Activated naive CD4-positive, alpha-beta T cell treated with anti-CD3 and anti-CD28 coated beads for 36 hours (primary cell): ENCODE results near the gene VAX1. TPM values are rescaled to one million over a fixed set of nuclear protein-coding genes. Genes with fewer than 3 reads are reported as not detected.
"Not testable (repeated sequence)": the region's sequence is repeated elsewhere in the genome, so short reads cannot be mapped to it uniquely, and the experiment has no call there.

Experiments used
- CTCF ChIA-PET: fragments of 350-600 bp; sonication (Branson Sonifier 250); formaldehyde crosslinking; loops from one replicate; lab custom pipeline; 2021; ENCODE audit warnings: antibody characterized with exemption; lab: Charles Lee
- DNase-seq: peaks from one replicate; pipeline ENCODE4 v3.0.0-alpha.2; 2020
- H3K27ac Mint-ChIP-seq: one replicate; pipeline ENCODE4 v1.8.0; 2021; ENCODE audit warnings: mild to moderate bottlenecking, mixed read lengths
- H3K27me3 Mint-ChIP-seq: one replicate; pipeline ENCODE4 v1.8.0; 2021; ENCODE audit warnings: low read depth, mixed read lengths
- H3K36me3 Mint-ChIP-seq: one replicate; pipeline ENCODE4 v1.8.0; 2021; ENCODE audit warnings: low read depth, mixed read lengths
- H3K4me1 Mint-ChIP-seq: one replicate; pipeline ENCODE4 v1.8.0; 2021; ENCODE audit warnings: low read depth, mixed read lengths
- H3K4me3 Mint-ChIP-seq: one replicate; pipeline ENCODE4 v1.8.0; 2021; ENCODE audit warnings: mild to moderate bottlenecking, moderate library complexity, mixed read lengths
- H3K9me3 Mint-ChIP-seq: one replicate; pipeline ENCODE4 v1.8.0; 2021; ENCODE audit warnings: mixed read lengths
- intact Hi-C: fragments of 100-400 bp; cut with micrococcal nuclease; formaldehyde crosslinking; loops from one replicate; pipeline ENCODE4 v1.15.1; 2023
- total RNA-seq, 2 experiments: library from RNA; stranded (reverse); gene quantifications; one replicate each; pipeline ENCODE4 v1.2.3, GENCODE V29; 2021

Gene VAX1, protein sequence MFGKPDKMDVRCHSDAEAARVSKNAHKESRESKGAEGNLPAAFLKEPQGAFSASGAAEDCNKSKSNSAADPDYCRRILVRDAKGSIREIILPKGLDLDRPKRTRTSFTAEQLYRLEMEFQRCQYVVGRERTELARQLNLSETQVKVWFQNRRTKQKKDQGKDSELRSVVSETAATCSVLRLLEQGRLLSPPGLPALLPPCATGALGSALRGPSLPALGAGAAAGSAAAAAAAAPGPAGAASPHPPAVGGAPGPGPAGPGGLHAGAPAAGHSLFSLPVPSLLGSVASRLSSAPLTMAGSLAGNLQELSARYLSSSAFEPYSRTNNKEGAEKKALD
- total RNA-seq = not detected

DNA sequence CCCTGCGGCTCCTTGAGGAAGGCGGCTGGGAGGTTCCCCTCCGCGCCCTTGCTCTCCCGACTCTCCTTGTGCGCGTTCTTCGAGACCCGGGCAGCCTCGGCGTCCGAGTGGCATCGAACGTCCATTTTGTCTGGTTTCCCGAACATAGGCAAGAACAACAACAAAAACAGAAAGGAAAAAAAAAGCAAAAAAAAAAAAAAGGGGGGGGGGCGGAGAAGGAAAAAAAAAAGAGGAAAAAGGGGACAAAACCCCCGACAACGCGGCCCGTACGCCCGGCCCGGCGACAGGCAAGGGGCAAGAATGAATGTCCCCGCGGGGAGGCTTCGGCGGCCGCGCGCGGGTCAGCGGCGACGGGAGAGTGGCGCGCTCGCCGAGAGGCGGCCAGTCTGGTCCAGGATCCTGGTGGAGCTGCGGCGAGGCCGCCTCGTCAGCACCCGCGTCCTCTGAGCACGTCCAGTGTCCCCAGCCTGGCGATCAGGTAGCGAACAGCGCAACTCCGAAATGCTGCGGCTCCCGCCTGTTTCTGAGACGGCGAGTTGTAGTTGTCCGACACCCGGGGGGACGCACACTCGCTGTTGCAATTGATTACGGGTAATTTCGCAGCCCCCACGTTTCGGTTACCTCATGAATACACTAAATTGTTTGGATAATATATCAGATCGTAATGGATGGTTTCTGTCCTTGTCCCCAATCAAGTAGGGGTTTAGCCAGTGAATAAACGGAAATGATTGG lies at the start of gene VAX1:
TSS of gene VAX1 (minus strand) at position 360 of the 732 bp plus-strand sequence. CDS start at position 146, 214 bp downstream.
- H3K4me1 Mint-ChIP-seq = peaks cover 32% of the 10 kb centered on the region
- no peak within 1 kb of the TSS for H3K27ac Mint-ChIP-seq
- no peaks in the 10 kb centered on the region for H3K36me3 Mint-ChIP-seq
- H3K9me3 Mint-ChIP-seq = no peaks in the 10 kb centered on the region
- CTCF ChIA-PET = interaction anchor here (2.3 kb wide), 1 partner anchor 29 kb away, joined by 6 read pairs; no protein-coding TSS in a partner anchor
- intact Hi-C loops = loop anchor here (2.0 to 10.0 kb wide), 2 partner anchors 407 to 863 kb away; partner anchors contain the start of gene GFRA1
- no peak within 1 kb of the TSS for H3K4me3 Mint-ChIP-seq
- H3K27me3 Mint-ChIP-seq = peaks cover 75% of the 10 kb centered on the region
- DNase-seq = no peak

DNA sequence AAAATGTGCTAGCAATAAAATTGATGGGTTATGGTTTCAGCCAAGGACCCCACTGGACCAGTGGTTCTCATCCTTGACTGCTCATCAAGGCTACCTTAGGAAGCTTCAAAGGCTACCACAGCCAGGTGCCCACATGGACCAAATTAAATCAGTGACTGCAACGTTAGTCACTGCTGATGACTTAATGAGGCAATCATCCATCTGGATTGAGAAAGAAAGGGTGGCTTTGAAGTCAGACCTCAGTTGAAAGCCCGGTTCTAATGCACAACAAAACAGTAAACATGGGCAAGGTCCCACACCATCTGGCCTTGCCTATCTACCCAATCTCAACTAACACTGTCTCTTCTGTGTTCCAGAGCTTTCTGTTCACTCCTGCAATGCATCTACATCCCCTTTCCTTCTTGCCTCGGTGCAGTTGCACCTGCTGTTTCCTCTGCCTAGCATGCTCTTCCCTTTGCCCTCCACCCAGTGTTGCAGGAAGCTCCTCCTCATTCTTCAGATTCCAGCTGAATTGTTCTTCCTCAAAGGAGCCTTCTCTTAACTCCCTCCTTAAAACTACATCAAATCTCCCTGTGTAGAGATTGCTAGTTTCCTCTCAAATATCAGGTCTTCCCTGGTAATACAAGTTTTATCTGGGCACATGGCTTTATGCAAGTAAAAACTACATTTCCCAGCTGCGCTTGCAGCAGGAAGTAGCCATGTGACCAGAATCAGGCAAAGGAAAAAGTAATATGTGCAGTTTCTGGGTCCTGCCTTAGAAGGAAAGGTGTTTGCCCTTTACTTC lies 49.0 kb upstream of the VAX1 start:
- CTCF ChIA-PET = interaction anchor here (1.5 to 4.5 kb wide), 3 partner anchors 11 to 30 kb away, joined by 4 to 25 read pairs (median 4); no protein-coding TSS in a partner anchor
- peaks cover 5% of the 10 kb centered on the region for H3K36me3 Mint-ChIP-seq
- no peak overlapping the region for H3K4me3 Mint-ChIP-seq

DNA sequence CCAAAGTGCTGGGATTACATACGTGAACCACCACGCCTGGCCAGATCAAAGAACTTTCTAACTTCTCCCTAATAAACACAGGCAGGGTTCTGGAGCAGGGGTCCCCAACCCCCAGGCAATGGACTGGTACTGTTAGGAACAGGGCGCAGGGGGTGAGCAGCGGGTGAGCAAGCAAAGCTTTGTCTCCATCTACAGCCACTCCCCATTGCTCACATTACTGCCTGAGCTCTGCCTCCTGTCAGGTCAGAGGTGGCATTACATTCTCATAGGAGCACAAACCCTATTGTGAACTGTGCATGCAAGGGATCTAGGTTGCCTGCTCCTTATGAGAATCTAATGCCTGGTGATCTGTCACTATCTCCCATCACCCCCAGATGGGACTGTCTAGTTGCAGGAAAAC lies 47.7 kb upstream of the VAX1 start:
- H3K4me1 Mint-ChIP-seq, H3K36me3 Mint-ChIP-seq, intact Hi-C loops, H3K9me3 Mint-ChIP-seq, H3K27ac Mint-ChIP-seq, H3K27me3 Mint-ChIP-seq, DNase-seq, H3K4me3 Mint-ChIP-seq: not testable (repeated sequence)
- CTCF ChIA-PET = interaction anchor here (4.5 kb wide), 1 partner anchor 10 kb away, joined by 25 read pairs; no protein-coding TSS in a partner anchor

More for the DNA sequence above, 49.0 kb upstream of the VAX1 start:
- Mint-ChIP-seq H3K27me3 (peaks cover 6% of the 10 kb centered on the region), H3K9me3 (peaks cover 6% of the 10 kb centered on the region), H3K27ac (no peak overlapping the region), H3K4me1 (no peaks in the 10 kb centered on the region)
- intact Hi-C loops = no loop called here
- no peak for DNase-seq

DNA sequence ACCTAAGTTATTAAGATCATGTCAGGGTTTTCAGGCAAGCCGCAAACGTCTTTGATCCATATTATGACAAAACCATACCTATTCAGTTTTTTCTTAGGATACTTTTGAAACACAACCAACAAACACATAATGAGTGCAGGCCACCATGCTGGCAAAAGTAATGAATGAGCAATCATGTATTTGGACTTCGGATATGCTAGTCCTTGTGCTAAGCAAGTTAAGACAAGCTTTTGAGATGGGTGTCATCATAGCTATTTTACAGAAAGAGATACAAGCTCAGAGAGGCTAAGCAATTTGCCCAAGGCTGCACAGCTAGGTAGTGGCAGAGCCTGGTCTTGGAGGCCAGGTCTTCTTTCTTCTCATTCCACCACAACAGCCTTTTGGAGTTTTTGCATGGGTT lies 46.8 kb upstream of the VAX1 start:
- CTCF ChIA-PET = interaction anchor here (4.5 kb wide), 1 partner anchor 9 kb away, joined by 25 read pairs; no protein-coding TSS in a partner anchor
- Mint-ChIP-seq H3K36me3 (peaks cover 4% of the 10 kb centered on the region), H3K9me3 (peaks cover 5% of the 10 kb centered on the region), H3K4me3 (no peak overlapping the region), H3K27ac (no peak overlapping the region), H3K4me1 (no peaks in the 10 kb centered on the region), H3K27me3 (peaks cover 13% of the 10 kb centered on the region)
- intact Hi-C loops = no loop called here
- DNase-seq = no peak

DNA sequence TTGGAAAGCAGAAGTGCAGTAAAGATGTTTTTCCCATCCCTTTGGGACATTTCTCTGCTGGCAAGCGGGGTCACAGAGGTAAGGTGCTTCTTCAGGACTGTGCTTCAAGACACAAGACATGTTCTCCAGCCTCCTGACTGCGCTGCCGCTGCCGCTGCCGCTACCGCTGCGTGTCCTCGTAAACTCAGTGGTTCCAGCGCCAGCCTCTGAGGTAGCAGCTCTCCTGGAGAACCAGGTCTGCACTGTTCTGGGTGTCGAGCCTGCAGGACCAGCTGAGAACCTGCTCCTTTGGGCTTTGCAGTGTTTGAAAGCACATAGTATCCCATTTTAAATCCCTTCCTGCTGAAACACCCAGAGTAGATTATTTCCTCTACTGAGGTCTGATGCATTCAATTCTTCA lies 46.2 kb upstream of the VAX1 start:
- Mint-ChIP-seq H3K36me3 (peaks cover 2% of the 10 kb centered on the region), H3K4me1 (no peaks in the 10 kb centered on the region), H3K9me3 (peaks cover 2% of the 10 kb centered on the region), H3K4me3 (no peak overlapping the region), H3K27ac (no peak overlapping the region), H3K27me3 (peaks cover 12% of the 10 kb centered on the region)
- DNase-seq = no peak
- intact Hi-C loops = no loop called here
- CTCF ChIA-PET = interaction anchor here (4.5 kb wide), 1 partner anchor 8 kb away, joined by 25 read pairs; no protein-coding TSS in a partner anchor

DNA sequence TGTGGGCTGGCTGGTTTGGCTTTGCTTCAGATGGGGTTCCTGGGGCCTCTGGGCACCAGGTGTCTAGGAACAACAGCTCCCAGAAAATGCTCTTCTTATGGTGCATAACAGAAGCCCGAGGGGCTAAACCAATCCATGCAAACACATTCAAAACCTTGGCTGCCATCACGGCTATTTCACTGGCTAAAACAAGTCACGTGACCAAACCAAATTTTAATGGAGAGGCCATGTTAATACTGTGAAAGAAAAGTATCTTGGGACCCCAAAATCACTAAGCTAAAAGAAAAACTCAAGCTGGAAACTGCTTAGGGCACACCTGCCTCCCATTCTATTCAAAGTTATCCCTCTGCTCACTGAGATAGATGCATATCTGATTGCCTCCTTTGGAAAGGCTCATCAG lies 40.1 kb upstream of the VAX1 start:
- no peak for DNase-seq
- peaks cover 6% of the 10 kb centered on the region for H3K27me3 Mint-ChIP-seq
- H3K4me3 Mint-ChIP-seq = no peak overlapping the region
- intact Hi-C loops = loop anchor here (5.0 kb wide), 2 partner anchors 171 to 736 kb away; partner anchors contain the start of gene SHTN1
- no peak overlapping the region for H3K27ac Mint-ChIP-seq
- peaks cover 15% of the 10 kb centered on the region for H3K4me1 Mint-ChIP-seq
- H3K36me3 Mint-ChIP-seq = no peaks in the 10 kb centered on the region
- no peaks in the 10 kb centered on the region for H3K9me3 Mint-ChIP-seq
- CTCF ChIA-PET = interaction anchor here (2.4 to 6.6 kb wide), 2 partner anchors 11 to 380 kb away, joined by 9 to 98 read pairs; no protein-coding TSS in a partner anchor

DNA sequence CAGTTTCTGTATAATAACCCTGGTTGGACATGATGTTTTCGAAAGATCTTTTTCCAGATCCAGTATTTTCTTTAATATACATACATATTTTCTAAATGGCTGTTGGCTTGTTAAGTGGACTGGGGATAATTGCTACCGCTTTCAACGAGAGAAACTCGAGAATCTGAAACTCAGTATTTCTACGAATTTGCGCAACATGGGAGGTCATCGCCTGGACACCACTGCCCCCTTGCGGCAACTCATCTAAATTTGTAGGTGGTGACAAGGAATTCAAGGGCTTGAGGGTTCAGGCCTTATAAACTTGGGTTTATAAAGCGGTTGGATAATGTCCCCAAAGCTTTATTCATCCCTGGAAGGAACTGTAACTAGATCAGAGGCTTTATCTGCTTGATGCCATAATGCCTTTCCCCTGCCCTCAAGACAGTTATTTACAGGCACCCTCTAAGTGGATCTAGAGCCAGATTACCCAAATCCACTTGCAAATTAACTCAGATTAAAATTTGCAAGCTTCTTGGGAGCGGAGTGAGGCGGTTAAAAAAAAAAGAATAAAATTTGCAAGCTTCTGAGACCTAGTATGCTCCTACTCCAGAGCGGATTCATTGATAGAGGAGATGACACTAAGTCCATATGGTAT lies 37.9 kb upstream of the VAX1 start:
- H3K4me1 Mint-ChIP-seq = peaks cover 15% of the 10 kb centered on the region
- peaks cover 20% of the 10 kb centered on the region for H3K27me3 Mint-ChIP-seq
- H3K27ac Mint-ChIP-seq = no peak overlapping the region
- H3K9me3 Mint-ChIP-seq = no peaks in the 10 kb centered on the region
- no peaks in the 10 kb centered on the region for H3K36me3 Mint-ChIP-seq
- peak; percentile 88 for DNase-seq
- intact Hi-C loops = loop anchor here (1.0 to 5.0 kb wide), 7 partner anchors 169 to 734 kb away; partner anchors contain the start of genes ENO4 and SHTN1
- CTCF ChIA-PET = interaction anchor here (0.6 to 6.6 kb wide), 17 partner anchors 10 to 1097 kb away, joined by 3 to 98 read pairs (median 5); partner anchors contain the start of gene SHTN1
- peak overlapping the region; percentile 78 for H3K4me3 Mint-ChIP-seq

DNA sequence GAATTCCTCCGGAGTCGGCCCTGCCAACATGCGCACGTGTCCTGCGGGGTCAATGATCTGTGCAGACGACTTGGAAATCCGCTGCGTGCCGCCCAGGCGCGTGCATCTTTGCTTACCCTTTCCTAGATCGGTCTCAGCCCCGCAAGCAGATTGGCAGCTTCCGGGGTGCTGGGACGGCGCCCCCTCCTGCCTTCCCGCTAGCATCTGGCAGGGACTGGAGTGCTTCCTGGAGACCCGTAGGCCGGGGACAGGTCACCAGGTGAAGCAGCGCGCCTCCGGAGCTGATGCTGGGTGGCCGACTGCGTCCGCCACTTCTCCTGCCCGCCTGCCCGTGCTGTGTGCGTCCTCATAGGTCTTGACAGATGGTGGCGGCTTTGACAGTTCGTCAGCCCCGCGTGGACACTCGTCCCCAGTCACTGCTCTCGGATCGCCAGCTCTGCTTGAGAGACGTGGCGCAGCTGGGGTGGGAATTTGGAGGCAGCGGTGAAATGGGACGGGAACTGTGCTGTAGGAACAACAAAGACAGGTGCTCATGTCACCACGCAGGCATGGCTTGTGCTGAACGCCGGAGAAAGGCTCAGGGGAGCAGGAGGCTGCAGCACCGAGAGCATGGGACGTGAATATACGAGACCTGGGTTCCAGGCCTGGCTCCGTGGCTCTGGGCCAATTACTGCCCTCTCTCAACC lies 37.3 kb upstream of the VAX1 start:
- DNase-seq = peak; percentile 26
- H3K27me3 Mint-ChIP-seq = peaks cover 20% of the 10 kb centered on the region
- peak overlapping the region; percentile 78 for H3K4me3 Mint-ChIP-seq
- CTCF ChIA-PET = interaction anchor here (0.6 to 6.6 kb wide), 37 partner anchors 8 to 494 kb away, joined by 3 to 98 read pairs (median 4); partner anchors contain the start of gene SHTN1
- no peaks in the 10 kb centered on the region for H3K9me3 Mint-ChIP-seq
- intact Hi-C loops = loop anchor here (1.0 to 5.0 kb wide), 5 partner anchors 168 to 733 kb away; partner anchors contain the start of genes ENO4 and SHTN1
- peak overlapping the region; percentile 16 for H3K27ac Mint-ChIP-seq
- no peaks in the 10 kb centered on the region for H3K36me3 Mint-ChIP-seq
- peaks cover 15% of the 10 kb centered on the region for H3K4me1 Mint-ChIP-seq

DNA sequence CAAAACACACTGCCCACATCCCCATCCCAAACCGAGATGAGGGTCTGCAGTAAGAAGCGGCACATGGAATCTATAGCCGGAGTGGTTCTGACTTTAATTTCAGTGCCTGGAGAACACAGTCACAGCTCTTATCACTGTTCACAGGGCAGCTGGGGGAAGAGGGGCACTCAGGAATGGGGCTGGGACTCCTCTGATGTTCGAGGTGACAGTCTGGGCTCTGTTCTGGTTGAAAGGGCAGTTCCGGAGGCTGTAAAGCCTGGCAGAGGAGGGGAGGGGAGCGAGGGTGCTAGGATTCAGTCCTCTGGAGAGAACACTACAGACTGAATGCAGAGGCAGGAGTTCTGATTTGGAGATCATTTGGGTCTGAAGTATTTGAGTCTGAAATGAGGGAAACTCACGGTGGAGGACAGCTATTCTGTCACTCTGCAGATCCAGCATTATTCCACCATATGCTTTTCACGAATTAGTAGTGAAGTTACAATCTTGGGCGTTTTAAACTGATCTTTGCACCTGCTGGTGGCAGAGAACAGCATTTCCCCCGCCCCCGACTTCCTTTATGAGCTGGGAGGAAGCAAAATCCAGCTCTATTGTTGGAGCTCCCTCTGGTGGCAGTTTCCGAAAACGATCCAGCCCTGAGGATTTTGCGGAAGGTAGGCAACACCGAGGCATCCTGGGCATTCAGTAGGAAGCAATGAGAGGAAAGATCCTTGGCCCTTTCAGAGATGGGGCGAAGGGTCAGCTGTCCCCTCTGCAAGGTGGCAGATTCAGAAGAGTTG lies 36.6 kb upstream of the VAX1 start:
- CTCF ChIA-PET = interaction anchor here (0.6 to 6.6 kb wide), 37 partner anchors 8 to 499 kb away, joined by 3 to 98 read pairs (median 4); partner anchors contain the start of gene SHTN1
- DNase-seq = peak; percentile 95
- Mint-ChIP-seq H3K4me3 (peak overlapping the region; percentile 78), H3K4me1 (peaks cover 15% of the 10 kb centered on the region), H3K9me3 (no peaks in the 10 kb centered on the region), H3K27ac (peak overlapping the region; percentile 16), H3K27me3 (peaks cover 25% of the 10 kb centered on the region), H3K36me3 (no peaks in the 10 kb centered on the region)
- intact Hi-C loops = loop anchor here (1.0 to 5.0 kb wide), 6 partner anchors 167 to 732 kb away; partner anchors contain the start of genes ENO4, HSPA12A and SHTN1

DNA sequence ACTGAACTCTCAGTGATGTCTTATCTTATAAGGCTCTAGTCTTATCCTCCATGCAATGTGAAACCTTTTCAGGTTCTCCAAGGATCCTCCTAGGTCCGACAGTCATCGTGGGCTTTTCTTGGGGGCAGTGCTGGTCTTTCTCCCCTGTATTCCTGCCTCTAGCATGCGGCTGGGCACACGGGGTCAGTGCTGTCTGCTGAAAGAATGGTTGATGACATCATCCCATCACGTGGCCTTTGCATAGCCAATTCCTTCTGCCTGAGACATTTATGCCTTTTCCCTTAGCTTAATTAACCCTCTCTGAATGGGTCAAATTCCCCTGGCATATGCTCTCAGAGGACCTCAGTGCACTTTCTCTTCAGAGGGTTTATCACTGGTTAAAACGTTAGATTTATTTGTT lies 32.2 kb upstream of the VAX1 start:
- no peak for DNase-seq
- CTCF ChIA-PET = interaction anchor here (0.6 to 6.0 kb wide), 3 partner anchors 18 to 381 kb away, joined by 3 to 29 read pairs (median 4); no protein-coding TSS in a partner anchor
- H3K4me3 Mint-ChIP-seq = no peak overlapping the region
- no peaks in the 10 kb centered on the region for H3K36me3 Mint-ChIP-seq
- peaks cover 61% of the 10 kb centered on the region for H3K27me3 Mint-ChIP-seq
- intact Hi-C loops = loop anchor here (5.0 kb wide), 1 partner anchor 428 kb away; the partner anchor contains the start of gene HSPA12A
- no peak overlapping the region for H3K27ac Mint-ChIP-seq
- peaks cover 39% of the 10 kb centered on the region for H3K4me1 Mint-ChIP-seq
- H3K9me3 Mint-ChIP-seq = no peaks in the 10 kb centered on the region
